H1 (cell line): ENCODE results near the gene CDH7. TPM values are rescaled to one million over a fixed set of nuclear protein-coding genes. Genes with fewer than 3 reads are reported as not detected.

Experiments
- CTCF ChIA-PET: fragments of 300-600 bp; sonication (Branson Sonifier 250); formaldehyde crosslinking; loops from one replicate; lab custom pipeline; 2021; ENCODE audit not compliant: partially characterized antibody; lab: Charles Lee
- POLR2A ChIA-PET: fragments of 300-600 bp; sonication (Branson Sonifier 250); formaldehyde crosslinking; loops from one replicate; lab custom pipeline; 2021; ENCODE audit warnings: inconsistent platforms; ENCODE audit not compliant: partially characterized antibody; lab: Charles Lee
- DNase-seq, 2 experiments: peaks; one replicate each; pipeline versions ENCODE4 v3.0.0 to v3.0.0-alpha.2; 2010 to 2022; ENCODE audit warnings: low spot score in 2 of 2, low read depth in 1 of 2, mixed read lengths in 1 of 2
- FAIRE-seq: peaks from 2 replicates; lab custom pipeline; 2011; peaks lifted over from hg19 to GRCh38; lab: Jason Lieb, UNC
- H2AFZ ChIP-seq: 2 replicates; pipeline ENCODE4 v1.8.1; 2012; ENCODE audit warnings: low read length, inconsistent platforms
- H2AK5ac ChIP-seq: 2 replicates; pipeline ENCODE4 v1.6.1; 2013; ENCODE audit warnings: low read depth, low read length
- H2BK120ac ChIP-seq: replicated peaks from 2 replicates; pipeline ENCODE3; 2013; ENCODE audit warnings: low read depth, low read length, inconsistent platforms
- H2BK12ac ChIP-seq: 2 replicates; pipeline ENCODE4 v1.6.1; 2013; ENCODE audit warnings: low read depth, low read length
- H2BK15ac ChIP-seq: 2 replicates; pipeline ENCODE4 v1.6.1; 2013; ENCODE audit warnings: low read length
- H2BK20ac ChIP-seq: 2 replicates; pipeline ENCODE4 v1.6.1; 2013; ENCODE audit warnings: low read length
- H2BK5ac ChIP-seq: 2 replicates; pipeline ENCODE4 v1.6.1; 2013; ENCODE audit warnings: low read depth, low read length
- H3K14ac ChIP-seq: 2 replicates; pipeline ENCODE4 v1.6.1; 2013; ENCODE audit warnings: inconsistent platforms; ENCODE audit not compliant: insufficient read length
- H3K18ac ChIP-seq: 2 replicates; pipeline ENCODE4 v1.6.1; 2013; ENCODE audit warnings: low read length; ENCODE audit errors: extremely low read depth
- H3K23ac ChIP-seq: 2 replicates; pipeline ENCODE4 v1.6.1; 2013; ENCODE audit warnings: inconsistent platforms; ENCODE audit not compliant: insufficient read length
- H3K23me2 ChIP-seq: 2 replicates; pipeline ENCODE4 v1.6.1; 2013; ENCODE audit warnings: low read depth, low read length
- H3K27ac ChIP-seq: 2 replicates; pipeline ENCODE4 v1.6.1; 2011; ENCODE audit warnings: low read depth, low read length, inconsistent platforms
- H3K27me3 ChIP-seq, 4 experiments: replicated peaks in 1 of 4; 1 replicate in 1 of 4; 2 replicates in 3 of 4; pipeline versions ENCODE4 v1.6.1 to v1.8.1; 2011 to 2013; ENCODE audit warnings: low read length in 3 of 4, mild to moderate bottlenecking in 3 of 4, inconsistent platforms in 2 of 4, mixed read lengths in 2 of 4, moderate library complexity in 1 of 4; ENCODE audit not compliant: control insufficient read depth in 3 of 4, insufficient read depth in 3 of 4; ENCODE audit errors: extremely low read depth in 1 of 4
- H3K36me3 ChIP-seq, 4 experiments: 2 replicates each; pipeline versions ENCODE4 v1.6.1 to v1.8.1; 2011 to 2013; ENCODE audit warnings: mild to moderate bottlenecking in 4 of 4, low read length in 3 of 4, moderate library complexity in 2 of 4, control low read depth in 1 of 4, inconsistent platforms in 1 of 4; ENCODE audit not compliant: insufficient read depth in 4 of 4, control insufficient read depth in 2 of 4
- H3K4ac ChIP-seq: replicated peaks from 2 replicates; pipeline ENCODE3; 2013; ENCODE audit warnings: low read length, low read depth, mixed read lengths, inconsistent platforms; ENCODE audit not compliant: insufficient read length
- H3K4me1 ChIP-seq, 4 experiments: replicated peaks in 1 of 4; 1 replicate in 1 of 4; 2 replicates in 3 of 4; pipeline versions ENCODE4 v1.6.1 to v1.8.1; 2011 to 2013; ENCODE audit warnings: low read length in 3 of 4, inconsistent platforms in 2 of 4, mixed read lengths in 1 of 4; ENCODE audit not compliant: insufficient read depth in 4 of 4, control insufficient read depth in 3 of 4
- H3K4me2 ChIP-seq, 2 experiments: 2 replicates each; pipeline versions ENCODE4 v1.6.1 to v1.8.1; 2011 to 2013; ENCODE audit warnings: low read depth in 2 of 2, low read length in 2 of 2, control low read depth in 1 of 2, inconsistent platforms in 1 of 2, mild to moderate bottlenecking in 1 of 2; ENCODE audit not compliant: insufficient read depth in 1 of 2
- H3K4me3 ChIP-seq, 4 experiments: fragments of 200-600, 300-600 bp in 1 of 4; sonication (generic), shearing (Covaris generic), sonication (Bioruptor Twin) in 1 of 4; 2 replicates each; pipeline versions ENCODE4 v1.5.1 to v1.8.1; 2011 to 2016; ENCODE audit warnings: low read length in 4 of 4, low read depth in 3 of 4, control low read depth in 2 of 4, inconsistent platforms in 2 of 4, mild to moderate bottlenecking in 2 of 4, mixed read lengths in 1 of 4, moderate library complexity in 1 of 4; ENCODE audit not compliant: insufficient read depth in 2 of 4; ENCODE audit errors: extremely low read depth in 1 of 4
- H3K56ac ChIP-seq: replicated peaks from 2 replicates; pipeline ENCODE3; 2013; ENCODE audit warnings: low read depth, mild to moderate bottlenecking, mixed read lengths, low read length, inconsistent platforms; ENCODE audit not compliant: insufficient read length
- H3K79me1 ChIP-seq: 2 replicates; pipeline ENCODE4 v1.6.1; 2013; ENCODE audit warnings: low read depth, low read length, control low read depth
- H3K79me2 ChIP-seq, 2 experiments: 2 replicates each; pipeline versions ENCODE4 v1.6.1 to v1.8.1; 2012 to 2013; ENCODE audit warnings: low read length in 2 of 2, mild to moderate bottlenecking in 2 of 2, inconsistent platforms in 1 of 2; ENCODE audit not compliant: insufficient read depth in 2 of 2, control insufficient read depth in 1 of 2
- H3K9ac ChIP-seq, 4 experiments: replicated peaks in 1 of 4; 1 replicate in 1 of 4; 2 replicates in 3 of 4; pipeline versions ENCODE4 v1.6.1 to v1.8.1; 2011 to 2013; ENCODE audit warnings: low read depth in 3 of 4, low read length in 3 of 4, control low read depth in 2 of 4, mild to moderate bottlenecking in 2 of 4, moderate library complexity in 2 of 4, inconsistent platforms in 1 of 4; ENCODE audit errors: extremely low read depth in 1 of 4
- H3K9me3 ChIP-seq, 2 experiments: 2 replicates each; pipeline versions ENCODE4 v1.6.1 to v1.8.1; 2012 to 2013; ENCODE audit warnings: mild to moderate bottlenecking in 2 of 2, moderate library complexity in 2 of 2, control low read depth in 1 of 2, inconsistent platforms in 1 of 2, low read depth in 1 of 2, low read length in 1 of 2, mixed read lengths in 1 of 2; ENCODE audit not compliant: insufficient read depth in 2 of 2
- H4K20me1 ChIP-seq, 2 experiments: replicated peaks in 1 of 2; 2 replicates each; pipeline versions ENCODE3 to v1.8.1; 2011 to 2013; ENCODE audit warnings: inconsistent platforms in 2 of 2, low read length in 2 of 2, mild to moderate bottlenecking in 1 of 2; ENCODE audit not compliant: insufficient read depth in 2 of 2, control insufficient read depth in 1 of 2
- H4K5ac ChIP-seq: 2 replicates; pipeline ENCODE4 v1.6.1; 2013; ENCODE audit warnings: low read length, low read depth, mixed read lengths, inconsistent platforms; ENCODE audit not compliant: insufficient read length
- H4K8ac ChIP-seq: 2 replicates; pipeline ENCODE4 v1.8.0; 2013; ENCODE audit warnings: mild to moderate bottlenecking, moderate library complexity, low read length, inconsistent platforms; ENCODE audit not compliant: insufficient read depth; ENCODE audit errors: extremely low read depth
- H4K91ac ChIP-seq: replicated peaks from 2 replicates; pipeline ENCODE3; 2013; ENCODE audit warnings: low read length, mixed read lengths, inconsistent platforms; ENCODE audit not compliant: insufficient read length
- CBX8 ChIP-seq: fragments of 300-800, 300-1000 bp; sonication (generic); IDR thresholded peaks from 2 replicates; pipeline ENCODE4 v1.7.1; 2016; ENCODE audit warnings: low read depth, low read length, borderline replicate concordance
- KDM5A ChIP-seq: fragments of 200-600 bp; IDR thresholded peaks from 2 replicates; pipeline ENCODE4 v1.7.1; 2012; ENCODE audit warnings: mild to moderate bottlenecking, low read length, inconsistent platforms, mixed read lengths
- POLR2AphosphoS5 ChIP-seq: IDR thresholded peaks from 2 replicates; pipeline ENCODE4 v1.6.1; 2011; ENCODE audit warnings: low read depth, low read length
- WGBS, 2 experiments: shearing (Covaris generic) in 1 of 2; methylation state at CpG; one replicate each; pipeline versions ENCODE4 v1.1.6 to v1.1.7; 2013 to 2015; ENCODE audit warnings: low lambda C conversion rate in 2 of 2, mixed read lengths in 2 of 2, inconsistent platforms in 1 of 2, low coverage in 1 of 2, missing lambda C conversion rate in 1 of 2; ENCODE audit not compliant: insufficient replicate concordance in 2 of 2, insufficient coverage in 1 of 2, insufficient read length in 1 of 2; ENCODE audit errors: extremely low coverage in 1 of 2, missing lambda C conversion rate in 1 of 2; 5-methylcytosine and 5-hydroxymethylcytosine counted together
- polyA plus RNA-seq, 7 experiments: library from polyadenylated mRNA; depleted of rRNA in 3 of 7; stranded (reverse) in 5 of 7; unstranded in 2 of 7; fragments of >200 nt in 5 of 7; fragments of 200-250 nt in 2 of 7; gene quantifications; 1 replicate in 5 of 7; 2 replicates in 1 of 7; 4 replicates in 1 of 7; pipeline versions ENCODE4 v1.2.1 to v1.2.3, GENCODE V29; 2011 to 2013; ENCODE audit warnings: missing spikeins in 2 of 7, mixed read lengths in 2 of 7
- total RNA-seq: library from RNA; stranded (reverse); fragmentation: NEBNext Ultra II Directional; extraction: Animal tissue kit (Norgen Biotek cat#: 25700); gene quantifications from 2 replicates; pipeline ENCODE4 v1.2.1, GENCODE V29; 2021

CDH7 gene
- total and polyA plus RNA-seq, 2 of the 8 experiments (the other 6 are each of a cell fraction or from before 2014, with no cell fraction given), result 1.00 to 1.5 TPM

DNA sequence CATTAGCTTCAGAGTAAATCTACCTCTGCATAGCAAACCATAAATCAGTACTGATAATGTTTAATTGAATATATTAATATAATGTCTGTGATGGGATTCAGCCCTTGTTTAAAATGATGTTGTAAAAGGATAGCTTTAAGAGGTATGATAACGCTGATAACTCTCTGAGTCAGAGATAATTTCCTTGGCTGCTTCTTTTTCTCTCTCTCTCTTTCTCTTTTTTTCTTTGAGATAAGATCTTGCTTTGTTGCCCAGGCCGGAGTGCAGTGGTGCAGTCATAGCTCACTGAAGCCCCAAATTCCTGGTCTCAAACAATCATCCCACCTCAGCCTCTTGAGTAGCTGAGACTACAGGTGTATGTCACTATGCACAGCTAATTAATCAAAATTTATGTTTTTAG lies 35.7 kb downstream of the CDH7 start:
- no peak overlapping the region for H2BK15ac ChIP-seq
- H3K27ac ChIP-seq, result no peak overlapping the region
- H3K9me3 ChIP-seq, result no peaks in the 10 kb centered on the region
- H2BK12ac ChIP-seq, result no peak overlapping the region
- H2BK5ac ChIP-seq, result no peak overlapping the region
- H3K23me2 ChIP-seq, result no peaks in the 10 kb centered on the region
- no peak overlapping the region for H4K91ac ChIP-seq
- H3K56ac ChIP-seq, result no peak overlapping the region
- H3K4me2 ChIP-seq, result no peak overlapping the region
- H3K4ac ChIP-seq, result no peak overlapping the region
- no peak overlapping the region for H2AK5ac ChIP-seq
- no peak overlapping the region for H3K18ac ChIP-seq
- H3K4me3 ChIP-seq, result no peak overlapping the region
- H3K79me2 ChIP-seq, result no peaks in the 10 kb centered on the region
- no peak overlapping the region for H3K23ac ChIP-seq
- no peak overlapping the region for H3K14ac ChIP-seq
- no peak for TF ChIP-seq KDM5A
- TF ChIP-seq CBX8, result no peak
- no peak for TF ChIP-seq POLR2AphosphoS5
- H2AFZ ChIP-seq, result no peak overlapping the region
- H3K4me1 ChIP-seq, result no peaks in the 10 kb centered on the region
- H4K20me1 ChIP-seq, result no peaks in the 10 kb centered on the region
- DNase-seq (no peak), FAIRE-seq (no peak)
- WGBS, 2 experiments, result 97% methylated on average over 2 of the region's 2 CpGs; no CpG with 5 or more reads in 1 of the 2 experiments
- no peak overlapping the region for H4K5ac ChIP-seq
- H3K79me1 ChIP-seq, result no peaks in the 10 kb centered on the region
- no peak overlapping the region for H2BK20ac ChIP-seq
- H3K27me3 ChIP-seq, result peaks cover 0 to 1% (median 0%) of the 10 kb centered on the region in 4 experiments; a peak in 1 of 7 replicates
- ChIA-PET POLR2A (no interaction called here), CTCF (interaction anchor here (0.8 to 1.9 kb wide), 4 partner anchors 12 to 61 kb away, joined by 3 to 4 read pairs (median 3); no protein-coding TSS in a partner anchor)
- no peak overlapping the region for H2BK120ac ChIP-seq
- H4K8ac ChIP-seq, result no peak overlapping the region
- H3K36me3 ChIP-seq, result no peaks in the 10 kb centered on the region
- no peak overlapping the region for H3K9ac ChIP-seq
